HG03469 (cell line): ENCODE results near the gene ARCN1.
"Not testable (repeated sequence)": the region's sequence is repeated elsewhere in the genome, so short reads cannot be mapped to it uniquely, and the experiment has no call there.

Source experiments
- ATAC-seq: cut with Tn5 transposase; IDR thresholded peaks from one replicate; pipeline ENCODE4 v1.9.1; 2021; ENCODE audit warnings: mild to moderate bottlenecking, moderate library complexity, moderate number of reproducible peaks; ENCODE audit not compliant: unreplicated experiment

ARCN1 gene

DNA sequence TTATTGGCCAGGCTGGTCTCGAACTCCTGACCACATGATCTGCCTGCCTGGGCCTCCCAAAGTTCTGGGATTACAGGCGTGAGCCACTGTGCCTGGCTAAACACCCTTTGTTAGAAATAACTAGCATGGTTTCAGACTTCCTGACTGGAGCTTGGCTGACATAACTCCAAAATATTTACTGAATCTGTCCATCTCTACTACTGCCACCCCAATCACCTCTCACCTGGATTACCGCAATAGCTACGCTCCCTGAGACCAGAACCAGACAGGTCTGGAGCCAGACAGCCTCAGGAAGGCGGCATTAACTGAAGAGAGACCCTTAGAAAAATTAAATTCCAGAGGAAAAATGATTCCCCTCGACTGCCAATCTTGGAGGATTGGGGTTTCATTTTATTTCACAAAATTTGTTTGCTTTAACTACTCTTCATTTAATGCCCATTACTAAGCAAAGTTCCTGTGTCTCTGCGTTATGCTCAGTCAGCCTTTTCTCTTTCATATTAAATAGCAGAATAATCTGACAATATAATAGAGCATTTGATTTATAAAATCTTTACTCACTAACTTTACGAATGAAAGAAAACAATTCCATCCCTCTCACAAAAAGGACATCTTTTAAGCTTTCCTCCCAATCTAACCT, 28.1 kb upstream of the ARCN1 start:
- no peak for ATAC-seq

- ATAC-seq = no peak
Measured at GRCh38 chr11:118544647-118545010, 27.6 kb upstream of the ARCN1 start.

DNA sequence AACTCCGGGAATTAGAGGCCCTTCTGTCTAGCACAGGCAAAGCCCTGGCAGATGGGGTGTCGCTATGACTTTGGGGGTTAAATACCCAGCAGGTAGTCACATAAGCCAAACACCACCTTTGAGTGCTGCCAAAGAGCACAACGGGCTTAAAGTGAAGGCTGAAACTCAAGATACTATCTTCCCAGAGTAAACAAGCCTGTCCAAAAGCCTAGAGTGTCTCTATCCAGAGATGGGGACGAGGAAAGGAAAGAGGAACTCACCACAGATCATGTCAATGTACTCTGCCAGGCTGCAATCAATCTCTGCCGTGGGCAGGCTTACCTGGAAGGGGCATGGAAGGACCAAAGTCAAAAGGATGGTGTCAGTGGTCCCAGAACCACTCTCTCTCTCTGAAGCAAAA, 26.7 kb upstream of the ARCN1 start:
- no peak for ATAC-seq

GRCh38 chr11:118547132-118547531, 25.1 kb upstream of the ARCN1 start:
- ATAC-seq = no peak

- no peak for ATAC-seq
Measured at GRCh38 chr11:118552341-118552740, 19.9 kb upstream of the ARCN1 start.

DNA sequence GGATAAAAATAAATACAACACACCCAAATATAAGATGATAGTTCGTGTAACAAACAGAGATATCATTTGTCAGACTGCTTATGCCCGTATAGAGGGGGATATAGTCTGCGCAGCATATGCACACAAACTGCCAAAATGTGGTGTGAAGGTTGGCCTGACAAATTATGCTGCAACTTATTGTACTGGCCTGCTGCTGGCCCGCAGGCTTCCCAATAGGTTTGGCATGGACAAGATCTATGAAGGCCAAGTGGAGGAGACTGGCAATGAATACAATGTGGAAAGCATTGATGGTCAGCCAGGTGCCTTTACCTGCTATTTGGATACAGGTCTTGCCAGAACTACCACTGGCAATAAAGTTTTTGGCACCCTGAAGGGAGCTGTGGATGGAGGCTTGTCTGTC, 11.4 kb upstream of the ARCN1 start:
- ATAC-seq = no peak

- ATAC-seq = no peak
Measured at GRCh38 chr11:118565051-118565450, 7.2 kb upstream of the ARCN1 start.

GRCh38 chr11:118569670-118570069, 2.5 kb upstream of the ARCN1 start:
- no peak for ATAC-seq

- no peak for ATAC-seq
Measured at GRCh38 chr11:118570787-118571186, 1.4 kb upstream of the ARCN1 start.

GRCh38 chr11:118571701-118572060, 528 bp upstream of the ARCN1 start:
- not testable (repeated sequence) for ATAC-seq

GRCh38 chr11:118572981-118573550, 857 bp downstream of the ARCN1 start:
- no peak for ATAC-seq

- no peak for ATAC-seq
Measured at GRCh38 chr11:118574636-118575035, 2.4 kb downstream of the ARCN1 start.

DNA sequence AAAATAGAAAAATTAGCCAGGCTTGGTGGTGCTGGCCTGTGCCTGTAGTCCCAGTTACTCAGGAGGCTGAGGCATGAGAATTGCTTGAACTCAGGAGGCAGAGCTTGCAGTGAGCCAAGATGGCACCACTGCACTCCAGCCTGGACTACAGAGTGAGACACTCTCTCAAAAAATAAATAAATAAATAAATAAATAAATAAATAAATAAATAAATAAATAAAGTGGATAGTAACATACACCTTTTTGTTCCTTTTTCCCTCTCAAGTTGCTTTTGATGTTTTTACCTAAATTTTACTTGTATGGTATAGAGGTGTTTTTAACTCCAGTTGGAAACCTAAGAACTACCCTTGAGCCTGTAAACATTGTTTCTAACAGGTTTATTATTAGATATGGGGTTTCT, 5.8 kb downstream of the ARCN1 start:
- ATAC-seq = not testable (repeated sequence)

DNA sequence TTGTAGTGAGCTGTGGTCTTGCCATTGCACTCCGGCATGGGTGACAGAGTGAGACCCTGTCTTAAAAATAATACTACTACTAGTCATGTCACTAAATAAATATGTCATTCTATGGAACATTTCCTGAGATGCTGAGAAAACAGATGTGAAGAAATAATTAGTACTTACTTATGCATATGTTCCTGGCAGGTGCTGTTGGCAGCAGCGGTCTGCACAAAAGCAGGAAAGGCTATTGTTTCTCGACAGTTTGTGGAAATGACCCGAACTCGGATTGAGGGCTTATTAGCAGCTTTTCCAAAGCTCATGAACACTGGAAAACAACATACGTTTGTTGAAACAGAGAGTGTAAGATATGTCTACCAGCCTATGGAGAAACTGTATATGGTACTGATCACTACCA, 8.8 kb downstream of the ARCN1 start:
- no peak for ATAC-seq

DNA sequence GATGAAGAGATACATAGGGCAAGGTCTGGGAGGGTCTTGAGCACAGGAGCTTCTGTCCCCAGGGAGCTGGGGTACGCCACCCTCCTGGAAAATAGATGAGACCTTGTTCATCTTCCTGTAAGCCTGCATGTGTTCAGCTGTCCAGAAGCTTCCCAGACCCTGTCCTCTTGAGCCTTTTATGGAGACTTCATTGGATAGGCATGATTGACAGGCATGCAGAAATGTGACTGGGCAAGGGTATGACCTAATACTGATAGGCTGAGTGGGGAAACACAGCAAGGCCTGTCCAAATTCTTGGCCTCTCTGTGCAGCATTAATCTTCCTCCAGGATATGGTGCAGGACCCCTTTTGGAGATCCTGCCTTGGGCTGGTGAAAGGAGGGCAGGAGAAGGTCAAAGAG, 15.7 kb downstream of the ARCN1 start:
- ATAC-seq = no peak

- ATAC-seq = no peak
Measured at GRCh38 chr11:118592616-118593367, 20.6 kb downstream of the ARCN1 start.

DNA sequence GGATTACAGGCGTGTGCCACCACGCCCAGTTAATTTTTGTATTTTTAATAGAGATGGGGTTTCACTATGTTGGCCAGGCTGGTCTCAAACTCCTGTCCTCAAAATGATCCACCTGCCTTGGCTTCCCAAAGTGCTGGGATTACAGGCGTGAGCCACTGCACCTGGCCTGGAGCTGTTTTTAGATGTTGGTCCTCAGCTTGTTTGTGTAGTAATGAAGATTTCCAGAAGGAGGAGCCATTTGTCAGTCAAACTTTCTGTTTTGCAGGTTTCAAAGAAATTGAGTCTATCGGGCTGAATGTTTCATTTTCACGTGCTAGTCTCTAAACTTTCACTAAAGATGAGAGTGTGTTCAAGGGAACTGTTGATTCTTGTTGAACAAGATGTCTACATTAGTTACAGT, 22.8 kb downstream of the ARCN1 start:
- not testable (repeated sequence) for ATAC-seq

GRCh38 chr11:118596224-118597146, 24.3 kb downstream of the ARCN1 start:
- no peak for ATAC-seq

GRCh38 chr11:118597556-118597955, 25.3 kb downstream of the ARCN1 start:
- ATAC-seq = no peak

GRCh38 chr11:118602331-118602730, 30.1 kb downstream of the ARCN1 start:
- no peak for ATAC-seq

DNA sequence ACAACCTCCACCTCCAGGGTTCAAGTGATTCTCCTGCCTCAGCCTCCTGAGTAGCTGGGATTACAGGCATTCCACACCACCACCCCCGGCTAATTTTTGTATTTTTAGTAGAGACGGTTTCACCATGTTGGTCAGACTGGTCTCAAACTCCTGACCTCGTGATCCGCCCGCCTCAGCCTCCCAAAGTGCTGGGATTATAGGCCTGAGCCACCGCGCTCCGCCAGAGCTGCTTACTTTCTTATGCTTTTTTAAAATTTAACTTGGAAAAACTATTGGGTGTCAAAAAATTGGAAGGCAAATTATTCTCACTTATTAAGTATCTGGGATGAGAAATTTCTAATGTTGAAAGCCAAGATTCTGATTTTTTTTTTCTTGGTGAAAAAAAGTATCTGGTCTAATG, 31.5 kb downstream of the ARCN1 start:
- ATAC-seq = not testable (repeated sequence)
